ENCODE data around the gene CDK14.

- TF ChIP-seq POLR2A (IDR thresholded peaks at IDR 0.05) (no peak), CTCF (IDR thresholded peaks at IDR 0.05) (no peak)
Observed at GRCh38 chr7:90624225-90624911, 28.2 kb downstream of the CDK14 start.

Measured in esophagus squamous epithelium (tissue), 4 donors.